Measurements from ENCODE around the gene KRTAP5-5.
"Not testable (repeated sequence)": the region's sequence is repeated elsewhere in the genome, so short reads cannot be mapped to it uniquely, and the experiment has no call there.

KRTAP5-5 gene

GRCh38 chr11:1656670-1657069 is 27.1 kb downstream of the KRTAP5-5 start:
- no peak for DNase-seq

GRCh38 chr11:1659506-1659905 is 29.9 kb downstream of the KRTAP5-5 start:
- DNase-seq = no peak

DNA sequence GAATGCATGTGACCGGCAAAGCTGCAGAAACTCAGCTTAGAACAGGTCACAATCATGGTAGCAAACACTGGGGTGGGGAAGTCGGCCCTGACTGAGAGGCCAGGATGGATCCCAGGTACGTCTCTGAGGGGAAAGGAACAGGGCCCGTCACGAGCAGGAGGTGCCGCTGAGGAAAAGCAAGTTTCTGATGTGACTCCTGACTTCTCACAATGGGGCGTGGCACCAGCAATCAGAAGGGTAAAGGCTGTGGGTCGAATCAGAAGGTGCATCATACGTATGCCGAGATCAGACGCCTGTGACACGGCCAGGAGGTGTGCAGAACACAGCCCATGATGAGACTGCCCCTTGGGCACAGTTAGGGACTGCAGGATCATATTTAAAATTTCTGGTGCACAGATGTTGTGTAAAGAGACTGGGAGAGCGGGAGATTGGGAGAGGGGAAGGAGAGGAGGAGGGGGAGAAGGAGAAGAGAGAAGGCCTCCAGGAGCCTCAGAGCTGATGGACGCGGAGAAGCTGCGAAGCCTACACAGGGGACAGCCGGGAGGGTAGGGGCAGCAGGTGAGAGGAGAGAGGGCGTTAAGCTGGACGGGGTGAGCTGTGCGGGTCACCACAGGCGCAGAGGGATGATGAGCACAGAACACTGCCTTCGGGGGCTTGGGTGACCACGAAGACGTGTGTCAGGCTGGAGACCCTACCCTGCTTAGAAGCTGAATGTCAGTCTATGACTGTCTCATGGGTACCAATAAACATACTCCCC is 30.7 kb downstream of the KRTAP5-5 start:
- DNase-seq = no peak

DNA sequence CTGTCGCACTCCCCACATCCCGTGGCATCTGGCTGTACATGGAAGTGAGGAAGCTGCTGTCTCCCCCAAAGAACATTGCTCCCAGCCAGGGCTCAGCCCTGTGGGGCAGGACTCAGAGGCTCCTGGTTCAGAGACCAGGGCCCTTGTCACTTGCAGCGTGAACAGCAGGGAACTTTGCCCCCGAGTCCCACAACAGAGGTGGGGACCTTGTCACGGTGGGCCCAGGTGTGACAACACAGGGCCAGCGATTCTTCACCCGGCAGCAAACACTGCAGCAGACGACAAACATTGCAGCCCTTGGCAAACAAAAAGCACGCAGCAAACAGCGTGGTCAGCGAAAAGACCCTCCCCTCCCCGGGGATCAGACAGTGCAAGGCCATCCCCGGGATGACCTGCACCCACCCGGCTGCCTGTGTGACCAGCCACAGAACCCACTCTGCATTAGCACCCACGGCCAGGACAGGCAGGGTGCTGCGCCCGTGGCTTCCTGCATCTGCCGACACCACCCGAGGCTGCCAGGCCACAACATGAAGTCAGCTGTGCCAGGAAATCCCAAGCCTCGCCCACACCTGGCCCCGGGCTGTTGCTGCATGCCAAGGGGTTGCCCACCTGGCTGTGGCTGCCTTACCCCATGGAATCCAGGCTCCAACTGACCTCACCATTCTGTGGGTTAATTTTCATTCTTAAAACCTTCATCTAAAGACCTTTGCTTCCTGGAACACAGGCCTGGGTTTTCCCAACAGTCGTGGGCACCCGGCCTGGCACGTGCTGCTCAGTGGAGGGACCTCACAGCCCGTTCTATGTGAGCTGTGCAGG is 32.1 kb downstream of the KRTAP5-5 start:
- DNase-seq = not testable (repeated sequence)

DNA sequence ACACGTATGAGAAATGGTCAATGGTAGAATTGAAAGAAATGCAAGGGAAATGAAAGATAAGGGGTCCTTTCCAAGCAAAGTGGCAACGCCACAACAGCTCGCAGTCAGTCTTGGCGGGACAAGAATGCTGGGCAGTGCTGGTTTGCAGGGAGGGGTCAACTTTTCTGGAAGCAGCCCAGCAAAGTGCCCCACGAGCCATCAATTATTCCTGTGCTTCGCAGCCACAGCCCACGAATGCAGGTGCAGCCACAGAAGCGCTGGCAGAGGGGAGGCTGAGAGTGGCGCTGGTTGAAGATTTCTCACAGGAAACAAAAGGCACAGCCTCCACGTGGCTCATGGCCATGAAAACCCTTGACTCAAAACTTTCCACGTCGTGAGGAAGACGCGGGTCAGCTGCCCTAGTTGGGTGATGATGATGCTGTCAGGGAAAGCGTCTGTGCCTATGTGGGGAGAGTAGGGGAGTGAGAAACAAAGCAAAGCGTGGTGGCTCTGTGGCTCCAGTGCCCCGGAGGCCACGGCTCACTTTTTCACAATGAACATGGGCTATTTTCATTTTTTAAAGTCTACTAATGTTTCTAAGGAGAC is 33.2 kb downstream of the KRTAP5-5 start:
- DNase-seq = not testable (repeated sequence)

DNA sequence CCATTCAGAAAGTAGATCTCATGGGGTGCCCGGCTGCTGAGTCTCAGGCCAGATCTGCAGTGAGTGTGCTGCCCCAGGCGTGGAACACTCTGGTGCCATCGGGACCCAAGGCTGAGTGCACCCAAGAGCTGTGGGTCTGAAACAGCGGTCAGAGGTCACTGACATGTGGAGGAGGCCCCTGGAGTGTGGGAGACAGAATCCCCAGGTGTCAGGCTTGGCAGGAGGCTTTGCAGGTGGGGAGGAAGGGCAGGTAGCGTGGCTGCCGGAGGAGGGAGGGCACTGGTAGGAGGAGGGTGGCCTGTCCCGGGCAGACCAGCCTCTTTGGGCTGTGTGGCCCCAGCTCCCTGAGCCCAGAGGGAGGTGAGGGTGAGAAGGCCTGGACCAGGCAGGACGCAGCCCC is 35.7 kb downstream of the KRTAP5-5 start:
- no peak for DNase-seq

- DNase-seq = no peak
Measured at GRCh38 chr11:1667121-1667850, 37.7 kb downstream of the KRTAP5-5 start.

DNA sequence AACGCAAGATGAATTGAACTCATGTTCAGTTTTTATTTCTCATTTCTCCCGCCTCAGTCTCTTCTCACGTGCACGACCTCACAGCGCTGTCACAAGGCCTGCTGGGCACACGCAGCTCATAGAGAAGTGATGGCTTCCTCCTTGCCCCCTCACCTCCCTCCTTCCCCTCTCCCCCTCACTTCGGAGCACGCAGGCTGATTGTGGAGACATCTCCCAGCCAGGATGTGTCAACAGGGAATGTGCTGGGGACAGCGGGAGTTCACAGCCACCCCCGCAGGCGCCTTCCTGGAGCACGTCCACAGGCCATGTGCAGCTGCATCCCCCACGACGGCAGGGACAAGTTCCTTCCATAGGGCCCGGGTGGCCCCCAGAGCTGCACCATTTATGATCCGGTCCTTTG is 38.3 kb downstream of the KRTAP5-5 start:
- no peak for DNase-seq

GRCh38 chr11:1668911-1669473 is 39.4 kb downstream of the KRTAP5-5 start:
- no peak for DNase-seq

- no peak for DNase-seq
Measured at GRCh38 chr11:1669546-1670218, 40.1 kb downstream of the KRTAP5-5 start.

GRCh38 chr11:1670457-1670856 is 40.9 kb downstream of the KRTAP5-5 start:
- DNase-seq = not testable (repeated sequence)

- DNase-seq = no peak
Measured at GRCh38 chr11:1670905-1671371, 41.4 kb downstream of the KRTAP5-5 start.

- DNase-seq = no peak
Measured at GRCh38 chr11:1671658-1672057, 42.1 kb downstream of the KRTAP5-5 start.

- DNase-seq = no peak
Measured at GRCh38 chr11:1672613-1673350, 43.2 kb downstream of the KRTAP5-5 start.

DNA sequence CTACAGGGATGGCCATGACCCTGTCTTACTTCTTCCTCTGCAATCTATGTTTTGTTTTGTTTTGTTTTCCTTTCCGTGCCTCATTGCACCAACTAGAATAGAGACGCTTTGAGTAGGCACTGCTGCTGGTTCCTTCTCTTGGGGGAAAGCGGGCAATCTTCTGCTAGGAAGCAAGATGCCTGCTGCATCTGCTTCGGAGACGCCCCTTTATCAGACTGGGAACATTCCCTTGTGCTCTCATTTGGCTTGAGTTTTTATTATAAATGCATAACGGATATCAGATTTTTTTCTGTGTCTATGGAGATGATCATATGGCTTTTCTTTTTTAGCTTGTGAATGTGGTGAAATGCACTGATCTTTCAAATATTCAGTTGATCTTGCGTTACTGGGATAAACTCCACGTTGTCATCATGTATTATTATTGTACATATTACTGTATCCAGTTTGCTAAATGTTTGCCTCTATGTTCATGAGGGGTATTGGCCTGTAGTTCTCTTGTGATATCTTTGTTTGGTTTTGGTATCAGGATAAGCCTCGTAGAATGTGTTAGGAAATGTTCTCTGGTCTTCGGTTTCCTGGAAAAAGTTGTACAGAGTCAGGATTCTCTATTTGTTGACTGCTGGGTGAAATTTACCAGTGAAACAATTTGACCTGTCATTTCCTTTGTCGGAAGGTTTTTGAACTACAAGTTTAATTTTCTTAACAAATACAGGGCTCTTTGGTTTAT is 44.0 kb downstream of the KRTAP5-5 start:
- no peak for DNase-seq

DNA sequence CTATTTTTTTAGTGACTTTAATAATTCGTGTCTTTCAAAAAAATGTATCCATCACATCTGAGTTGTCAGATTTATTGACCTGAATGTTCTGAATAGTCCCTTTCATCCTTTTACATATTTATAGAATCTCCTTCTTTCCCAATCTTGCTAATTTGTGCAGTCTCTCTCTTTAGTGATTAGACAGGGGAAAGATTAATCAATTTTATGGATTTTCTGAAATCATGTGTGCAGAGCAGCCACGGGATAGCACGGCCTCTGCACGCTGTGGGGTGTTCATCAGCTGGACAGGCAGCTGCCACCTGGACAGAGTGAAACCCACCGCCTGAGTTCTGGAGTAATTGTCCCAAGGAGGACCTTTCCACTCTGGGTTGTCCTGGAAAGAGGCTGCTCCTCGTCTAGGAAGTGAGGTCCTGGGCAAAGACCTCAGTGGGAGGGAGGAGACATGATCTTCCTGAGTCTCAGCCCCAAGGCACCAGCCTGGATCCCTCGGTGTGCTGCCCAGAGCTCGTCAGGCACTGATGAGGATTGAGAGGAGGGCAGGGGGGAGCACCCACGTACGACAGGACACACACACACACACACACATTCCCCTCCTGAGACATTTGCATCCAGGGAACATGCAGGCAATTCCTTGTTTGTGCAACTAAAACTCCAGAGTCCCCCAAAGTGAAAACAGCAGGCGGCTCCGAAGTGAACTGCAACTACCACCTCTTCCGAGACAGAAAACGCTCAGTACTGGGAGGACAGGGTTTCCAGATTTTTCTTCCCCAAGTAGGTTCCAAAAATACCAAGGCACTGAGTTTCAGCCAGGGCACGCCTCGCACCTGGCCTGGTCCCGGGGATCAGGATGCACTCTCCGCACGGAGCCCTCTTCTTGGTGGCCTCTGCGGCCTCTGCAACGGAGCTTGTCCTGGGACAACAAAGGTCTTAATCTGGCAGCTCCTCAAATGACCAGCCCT is 44.9 kb downstream of the KRTAP5-5 start:
- no peak for DNase-seq

DNA sequence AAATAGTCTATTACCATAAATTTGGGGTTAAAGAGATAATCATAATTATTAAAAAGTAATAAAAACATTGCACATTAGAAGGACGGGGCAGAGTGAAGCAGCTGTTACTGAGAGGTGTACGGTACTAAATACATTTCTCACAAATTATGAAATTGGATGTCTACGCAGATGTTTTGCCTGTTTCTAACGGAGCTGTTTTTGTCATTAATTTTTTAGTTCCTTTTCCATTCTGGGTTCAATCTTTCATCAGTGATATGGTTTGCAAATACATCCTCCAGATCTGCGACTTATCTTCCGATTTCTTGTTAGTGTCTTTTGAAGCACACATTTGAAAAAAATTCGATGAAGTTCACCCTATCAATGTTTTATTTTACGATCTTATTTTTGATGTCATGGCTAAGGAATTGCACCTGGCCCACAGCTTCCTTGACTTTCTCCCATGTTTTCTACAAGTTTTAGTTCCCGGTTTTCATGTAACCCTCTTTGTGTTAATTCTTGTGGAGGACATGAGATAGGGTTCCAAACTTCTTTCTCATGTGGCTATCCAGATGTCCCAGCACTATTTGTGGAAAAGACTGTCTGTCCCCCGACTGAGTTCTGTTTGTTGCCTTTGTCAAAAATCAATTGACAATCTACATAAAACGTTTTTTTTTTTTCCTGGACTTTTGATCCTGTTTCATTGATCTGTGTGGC is 46.1 kb downstream of the KRTAP5-5 start:
- DNase-seq = no peak

DNA sequence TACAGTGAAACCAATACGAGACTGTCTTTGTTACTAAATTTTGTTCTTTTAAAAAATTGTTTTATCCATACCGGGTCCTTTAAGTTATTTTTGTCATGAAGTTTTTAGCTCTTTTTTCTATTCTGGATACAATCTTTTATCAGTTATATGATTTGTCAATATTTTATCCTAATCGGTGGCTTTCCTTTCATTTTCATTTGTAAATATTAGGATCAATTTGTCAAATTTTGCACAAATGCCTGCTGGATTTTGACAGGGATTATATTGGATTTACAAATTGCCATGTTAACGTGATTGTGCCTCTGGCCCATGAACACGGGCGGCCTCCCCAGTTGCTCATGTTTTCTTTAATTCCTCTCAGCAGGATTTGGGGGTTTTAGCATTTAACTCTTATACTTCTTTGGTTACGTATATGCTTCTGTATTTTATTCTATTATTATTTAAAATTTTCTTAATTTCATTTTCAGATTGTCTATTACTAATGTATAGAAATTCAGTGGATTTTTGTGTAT is 46.7 kb downstream of the KRTAP5-5 start:
- no peak for DNase-seq

DNA sequence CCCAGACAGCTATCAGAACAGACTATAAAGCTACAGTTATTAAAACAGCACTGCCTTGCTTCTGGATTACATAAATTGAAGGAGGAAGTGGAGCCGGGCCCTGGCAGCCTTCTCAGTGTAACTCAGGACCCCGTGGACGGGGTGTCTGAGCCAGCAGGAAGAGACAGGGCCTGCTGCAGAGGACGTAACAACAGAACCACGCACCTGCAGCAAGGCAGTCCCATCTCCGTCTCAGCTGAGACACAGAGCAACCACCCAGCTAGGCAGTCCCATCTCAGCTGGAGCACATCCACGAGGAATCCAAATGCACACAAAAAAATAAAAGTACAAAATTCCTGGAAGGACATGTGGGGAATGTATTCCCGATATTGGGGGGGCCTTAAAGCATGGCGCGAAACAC is 50.3 kb downstream of the KRTAP5-5 start:
- no peak for DNase-seq

Data from activated T-cell treated with anti-CD3 and anti-CD28 coated beads, Interleukin-2, amount 50 U/mL, for 1 hour (primary cell).